OCI-LY7 (cell line): ENCODE results near the gene USP24.

Experiments
- EZH2phosphoT487 ChIP-seq: fragments of 200-600 bp; sonication (generic); IDR thresholded peaks from 2 replicates; pipeline ENCODE4 v1.6.1; 2018; ENCODE audit warnings: low read depth, borderline replicate concordance, mild to moderate bottlenecking, mixed run types, antibody characterized with exemption, low read length, moderate library complexity, mixed read lengths
- TF ChIP-seq, protein P1 (sequence below): fragments of 200-600 bp; sonication (generic); conservative IDR thresholded peaks from 2 replicates; pipeline ENCODE4 v1.5.1; 2014; ENCODE audit warnings: mild to moderate bottlenecking, antibody characterized with exemption, low read length, moderate library complexity, mixed read lengths

DNA sequence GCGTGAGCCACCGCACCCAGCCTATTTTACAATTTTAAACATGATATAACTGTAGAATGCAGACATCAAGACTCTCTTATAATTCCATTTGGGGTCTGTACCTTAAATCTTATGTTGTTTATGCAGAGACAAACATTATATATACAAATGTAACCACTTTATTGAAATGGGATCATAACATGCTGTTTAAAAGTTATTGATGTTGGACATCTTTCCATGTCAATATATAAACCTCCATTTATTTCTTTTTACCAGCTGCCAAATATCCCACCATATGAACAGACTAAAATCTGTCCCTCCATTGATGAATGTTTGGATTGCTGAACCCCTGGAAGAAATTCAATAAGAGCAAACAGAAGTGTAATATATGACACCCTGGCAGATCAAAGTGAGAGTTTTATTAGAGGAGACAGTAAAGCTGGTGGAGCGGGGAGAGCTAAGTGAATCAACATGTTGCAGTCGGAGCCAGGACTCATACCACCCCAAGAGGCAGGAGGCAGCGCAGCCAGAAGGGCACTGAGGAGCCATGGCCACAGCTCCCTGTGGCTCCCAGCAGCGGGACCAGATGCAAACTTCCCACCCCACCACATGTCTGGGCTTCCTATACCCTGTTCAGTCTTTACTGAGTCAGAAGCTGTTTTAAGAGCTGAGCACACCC, 180.6 kb downstream of the USP24 start:
- TF ChIP-seq, protein P1, sequence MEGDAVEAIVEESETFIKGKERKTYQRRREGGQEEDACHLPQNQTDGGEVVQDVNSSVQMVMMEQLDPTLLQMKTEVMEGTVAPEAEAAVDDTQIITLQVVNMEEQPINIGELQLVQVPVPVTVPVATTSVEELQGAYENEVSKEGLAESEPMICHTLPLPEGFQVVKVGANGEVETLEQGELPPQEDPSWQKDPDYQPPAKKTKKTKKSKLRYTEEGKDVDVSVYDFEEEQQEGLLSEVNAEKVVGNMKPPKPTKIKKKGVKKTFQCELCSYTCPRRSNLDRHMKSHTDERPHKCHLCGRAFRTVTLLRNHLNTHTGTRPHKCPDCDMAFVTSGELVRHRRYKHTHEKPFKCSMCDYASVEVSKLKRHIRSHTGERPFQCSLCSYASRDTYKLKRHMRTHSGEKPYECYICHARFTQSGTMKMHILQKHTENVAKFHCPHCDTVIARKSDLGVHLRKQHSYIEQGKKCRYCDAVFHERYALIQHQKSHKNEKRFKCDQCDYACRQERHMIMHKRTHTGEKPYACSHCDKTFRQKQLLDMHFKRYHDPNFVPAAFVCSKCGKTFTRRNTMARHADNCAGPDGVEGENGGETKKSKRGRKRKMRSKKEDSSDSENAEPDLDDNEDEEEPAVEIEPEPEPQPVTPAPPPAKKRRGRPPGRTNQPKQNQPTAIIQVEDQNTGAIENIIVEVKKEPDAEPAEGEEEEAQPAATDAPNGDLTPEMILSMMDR = no peak
- no peak for TF ChIP-seq EZH2phosphoT487
